ENCODE data around the gene RXRA.

GRCh38 chr9:134295746-134296250 is 30.5 kb upstream of the RXRA start:
- no peak for TF ChIP-seq CTCF (IDR thresholded peaks at IDR 0.05; ENCODE audit: low read length)
- TF ChIP-seq EZH2 (IDR thresholded peaks at IDR 0.05; ENCODE audit: borderline replicate concordance, low read length), result no peak
